Coronary artery (tissue), 2 donors: Measurements from ENCODE around the gene TMEM131.

Source experiments
- DNase-seq: peaks from one replicate; pipeline ENCODE4 v3.0.0-alpha.2; 2017; ENCODE audit warnings: low spot score
- H3K27ac ChIP-seq, 2 donors: fragments of 200-600 bp; sonication (generic); one replicate each; pipeline ENCODE4 v1.5.1; 2016 to 2019
- H3K4me3 ChIP-seq: fragments of 200-600 bp; sonication (generic); 2 replicates; pipeline ENCODE4 v1.5.1; 2016; ENCODE audit warnings: mild to moderate bottlenecking, moderate library complexity
- TF ChIP-seq, protein P1 (sequence below): fragments of 200-600 bp; sonication (generic); IDR thresholded peaks from one replicate; pipeline ENCODE4 v1.5.1; 2019; ENCODE audit warnings: antibody characterized with exemption

TMEM131 gene

DNA sequence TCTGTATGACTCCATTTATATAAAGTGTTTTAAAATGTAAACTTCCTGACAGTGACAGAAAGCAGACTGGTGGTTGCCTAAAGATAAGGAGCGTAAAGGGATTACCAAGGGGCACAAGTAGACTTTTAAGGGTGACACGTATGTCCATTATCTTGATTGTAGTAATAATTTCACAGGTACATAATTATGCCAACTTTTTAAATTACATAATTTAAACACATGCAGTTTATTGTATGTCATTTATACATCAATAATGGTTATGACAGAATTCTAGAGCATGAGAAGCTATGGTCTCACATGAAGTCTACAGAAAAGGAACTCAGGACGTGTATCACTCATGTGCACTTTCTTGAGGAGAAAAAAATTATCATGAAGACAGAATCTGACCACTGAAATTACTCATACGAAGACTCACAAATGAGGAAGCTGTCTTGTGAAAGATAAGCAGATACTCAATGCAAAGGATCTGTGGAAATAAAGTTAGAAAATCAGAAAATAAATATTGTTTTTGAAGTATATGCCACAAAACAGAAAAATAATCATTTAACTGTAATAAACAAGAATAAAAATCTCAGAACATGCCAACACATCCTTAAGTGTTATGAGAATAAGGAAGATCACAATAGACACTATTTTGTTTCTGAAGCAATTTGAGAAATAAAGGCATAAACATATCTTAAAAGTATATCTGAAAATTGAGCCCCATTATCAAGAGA is 84.4 kb downstream of the TMEM131 start:
- Histone ChIP-seq H3K4me3 (no peak overlapping the region), H3K27ac (no peak overlapping the region)
- no peak for DNase-seq
- TF ChIP-seq, protein P1, sequence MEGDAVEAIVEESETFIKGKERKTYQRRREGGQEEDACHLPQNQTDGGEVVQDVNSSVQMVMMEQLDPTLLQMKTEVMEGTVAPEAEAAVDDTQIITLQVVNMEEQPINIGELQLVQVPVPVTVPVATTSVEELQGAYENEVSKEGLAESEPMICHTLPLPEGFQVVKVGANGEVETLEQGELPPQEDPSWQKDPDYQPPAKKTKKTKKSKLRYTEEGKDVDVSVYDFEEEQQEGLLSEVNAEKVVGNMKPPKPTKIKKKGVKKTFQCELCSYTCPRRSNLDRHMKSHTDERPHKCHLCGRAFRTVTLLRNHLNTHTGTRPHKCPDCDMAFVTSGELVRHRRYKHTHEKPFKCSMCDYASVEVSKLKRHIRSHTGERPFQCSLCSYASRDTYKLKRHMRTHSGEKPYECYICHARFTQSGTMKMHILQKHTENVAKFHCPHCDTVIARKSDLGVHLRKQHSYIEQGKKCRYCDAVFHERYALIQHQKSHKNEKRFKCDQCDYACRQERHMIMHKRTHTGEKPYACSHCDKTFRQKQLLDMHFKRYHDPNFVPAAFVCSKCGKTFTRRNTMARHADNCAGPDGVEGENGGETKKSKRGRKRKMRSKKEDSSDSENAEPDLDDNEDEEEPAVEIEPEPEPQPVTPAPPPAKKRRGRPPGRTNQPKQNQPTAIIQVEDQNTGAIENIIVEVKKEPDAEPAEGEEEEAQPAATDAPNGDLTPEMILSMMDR, result no peak

DNA sequence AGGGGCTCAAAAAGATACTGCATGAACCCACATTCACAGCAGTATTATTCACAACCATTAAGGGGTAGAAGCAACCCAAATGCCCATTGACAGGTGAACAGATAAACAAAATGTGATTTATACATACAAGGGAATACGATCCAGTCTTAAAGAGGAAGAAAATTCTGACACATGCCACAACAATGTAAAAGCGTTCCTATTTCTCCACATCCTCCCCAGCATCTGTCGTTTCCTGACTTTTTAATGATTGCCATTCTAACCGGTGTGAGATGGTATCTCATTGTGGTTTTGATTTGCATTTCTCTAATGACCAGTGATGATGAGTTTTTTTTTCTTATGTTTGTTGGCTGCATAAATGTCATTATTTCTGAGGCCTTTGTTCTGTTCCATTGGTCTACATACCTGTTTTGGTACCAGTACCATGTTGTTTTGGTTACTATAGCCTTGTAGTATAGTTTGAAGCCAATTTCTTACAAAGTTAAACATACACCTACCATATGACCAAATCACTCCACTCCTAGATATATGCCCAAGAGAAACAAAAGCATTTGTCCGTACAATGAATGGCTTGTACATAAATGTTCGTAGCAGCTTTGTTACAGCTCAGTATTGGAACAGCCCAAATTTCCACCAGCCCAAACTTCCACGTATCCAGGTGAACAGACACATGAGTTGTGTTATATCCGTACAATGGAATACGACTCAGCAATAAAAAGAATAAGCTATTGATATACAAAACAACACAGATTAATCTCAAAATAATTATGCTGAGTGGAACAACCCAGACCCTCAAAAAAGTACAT is 85.1 kb downstream of the TMEM131 start:
- Histone ChIP-seq H3K27ac (no peak overlapping the region), H3K4me3 (no peak overlapping the region)
- TF ChIP-seq, protein P1, result no peak
- DNase-seq, result no peak

DNA sequence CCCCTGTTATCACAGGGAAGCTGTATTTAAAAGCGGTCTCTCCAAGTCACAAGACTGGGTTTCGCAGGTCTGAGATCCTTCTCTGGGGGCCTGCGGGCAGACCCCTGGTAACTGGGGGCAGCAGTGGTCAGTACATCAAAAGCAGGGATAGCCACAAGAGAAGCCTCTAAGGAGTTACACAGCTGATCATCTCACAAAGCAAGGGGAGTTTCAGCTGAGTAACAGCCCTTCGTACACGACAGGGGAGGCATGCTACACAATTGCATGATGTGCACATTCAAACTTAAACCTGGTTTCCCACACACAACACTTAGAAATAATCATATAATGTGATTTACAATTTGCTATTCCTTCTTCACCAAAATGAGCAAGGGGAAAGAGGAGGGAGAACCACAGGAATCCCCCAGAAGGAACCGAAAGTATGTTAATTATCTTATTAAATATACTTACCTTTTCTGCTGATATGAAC is 87.5 kb downstream of the TMEM131 start:
- TF ChIP-seq, protein P1, result no peak
- Histone ChIP-seq H3K27ac (no peak overlapping the region), H3K4me3 (no peak overlapping the region)
- no peak for DNase-seq

DNA sequence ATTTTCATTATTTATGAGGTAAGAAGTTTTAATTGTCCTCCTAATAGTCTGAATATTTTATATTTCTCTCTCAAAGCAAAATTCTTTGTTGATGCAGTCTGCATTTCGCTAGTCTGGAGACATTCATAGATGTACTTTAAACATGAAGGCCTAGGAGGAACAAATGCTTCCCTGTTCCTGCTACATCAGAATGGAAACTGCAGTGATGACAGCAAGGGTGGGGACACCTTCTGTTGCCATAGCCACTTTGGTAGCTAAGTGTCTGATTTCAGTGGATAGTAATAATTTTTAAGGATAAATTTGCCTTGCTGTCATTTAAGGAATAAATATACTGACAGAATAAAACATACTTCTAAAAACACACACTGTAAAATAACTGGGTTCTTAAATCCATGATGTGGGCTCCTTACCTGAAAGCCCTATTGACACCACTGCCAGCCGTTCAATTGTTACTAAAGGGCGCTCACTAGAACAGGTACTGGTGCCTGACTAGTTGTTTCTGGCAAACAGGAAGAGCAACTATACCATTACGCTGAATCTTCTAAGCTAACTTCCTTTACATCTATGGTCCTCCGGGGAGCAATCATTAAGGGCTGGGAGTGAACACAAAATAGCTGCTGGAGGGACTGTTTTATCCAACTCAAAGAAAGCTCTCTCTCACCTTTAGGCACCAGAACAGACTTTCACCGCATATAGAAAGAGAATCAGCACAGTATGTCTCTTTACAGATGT is 88.2 kb downstream of the TMEM131 start:
- no peak for DNase-seq
- Histone ChIP-seq H3K27ac (no peak overlapping the region), H3K4me3 (no peak overlapping the region)
- TF ChIP-seq, protein P1, result no peak

DNA sequence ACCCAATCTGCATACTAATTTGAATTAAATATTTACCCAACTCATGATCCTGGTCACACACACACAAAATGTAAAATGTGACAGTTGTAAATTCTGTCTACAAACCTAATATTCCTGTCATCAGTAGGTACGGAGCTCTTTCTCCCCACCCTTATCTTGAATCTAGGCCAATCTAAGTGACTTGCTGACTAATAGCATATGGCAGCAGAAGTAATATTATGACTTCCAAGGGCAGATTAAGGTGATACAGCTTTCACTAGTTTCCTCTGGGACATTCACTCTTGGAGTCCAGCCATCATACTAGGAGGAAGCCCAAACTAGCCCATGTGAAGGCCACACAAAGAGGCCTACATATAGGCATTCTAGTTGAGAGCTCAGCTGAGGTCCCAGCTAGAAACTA is 89.4 kb downstream of the TMEM131 start:
- H3K27ac ChIP-seq, result no peak overlapping the region
- DNase-seq, result no peak
- TF ChIP-seq, protein P1, result no peak
- H3K4me3 ChIP-seq, result no peak overlapping the region

DNA sequence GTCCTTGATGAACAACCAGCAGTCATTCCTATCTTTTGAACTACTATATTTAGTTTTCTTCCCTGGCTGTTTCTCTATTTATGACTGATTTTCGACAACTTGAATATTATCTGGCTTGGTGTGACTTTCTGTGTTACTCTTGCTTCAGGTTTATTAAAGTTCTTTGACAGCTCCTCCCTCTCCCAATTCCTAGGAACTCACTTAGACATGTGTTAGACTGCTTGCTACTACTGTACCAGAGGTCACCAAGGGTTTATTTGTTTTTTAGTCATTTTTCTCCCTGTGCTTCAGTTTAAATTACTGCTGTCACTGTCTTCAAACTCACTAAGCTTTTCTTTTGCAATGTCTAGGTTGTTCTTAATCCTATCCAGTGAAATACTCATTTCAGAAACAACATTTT is 90.5 kb downstream of the TMEM131 start:
- H3K4me3 ChIP-seq, result no peak overlapping the region
- no peak for DNase-seq
- TF ChIP-seq, protein P1, result no peak
- H3K27ac ChIP-seq, result no peak overlapping the region
